Neural cell (in vitro differentiated cells): Measurements from ENCODE around the gene ZNF778. TPM values are rescaled to one million over a fixed set of nuclear protein-coding genes. Genes with fewer than 3 reads are reported as not detected.

Experiments used
- H2AFZ ChIP-seq: fragments of 200-600, 300-800 bp; sonication (generic), shearing (Covaris generic); 2 replicates; pipeline ENCODE4 v1.6.0; 2014; ENCODE audit warnings: low read depth, mild to moderate bottlenecking, antibody characterized with exemption, low read length, moderate library complexity
- H3F3A ChIP-seq: fragments of 200-600 bp; shearing (Covaris generic); 2 replicates; pipeline ENCODE4 v1.6.1; 2016; ENCODE audit warnings: mild to moderate bottlenecking, moderate library complexity, mixed read lengths, antibody characterized with exemption, low read length; ENCODE audit not compliant: insufficient read depth, poor library complexity, severe bottlenecking
- H3K27ac ChIP-seq: fragments of 200-600, 300-800 bp; sonication (generic), shearing (Covaris generic); 2 replicates; pipeline ENCODE4 v1.5.1; 2014; ENCODE audit warnings: mild to moderate bottlenecking, low read length, moderate library complexity
- H3K27me3 ChIP-seq: fragments of 300-800, 200-600 bp; sonication (generic), shearing (Covaris generic); 2 replicates; pipeline ENCODE4 v1.6.0; 2014; ENCODE audit warnings: mild to moderate bottlenecking, low read depth, low read length, moderate library complexity; ENCODE audit not compliant: insufficient read depth
- H3K36me3 ChIP-seq: fragments of 300-800, 200-600 bp; sonication (generic), shearing (Covaris generic); 2 replicates; pipeline ENCODE4 v1.5.1; 2014; ENCODE audit warnings: mild to moderate bottlenecking, antibody characterized with exemption, low read length, moderate library complexity; ENCODE audit not compliant: insufficient read depth
- H3K4me2 ChIP-seq: fragments of 300-800, 200-600 bp; sonication (generic), shearing (Covaris generic); 2 replicates; pipeline ENCODE4 v1.6.0; 2014; ENCODE audit warnings: mild to moderate bottlenecking, low read length
- H3K4me3 ChIP-seq: fragments of 300-800, 200-600 bp; sonication (generic), shearing (Covaris generic); 2 replicates; pipeline ENCODE4 v1.5.1; 2014; ENCODE audit warnings: mild to moderate bottlenecking, low read length, moderate library complexity
- H3K79me2 ChIP-seq: fragments of 200-600 bp; shearing (Covaris generic); replicated peaks from 2 replicates; pipeline ENCODE4 v1.6.0; 2014; ENCODE audit warnings: mild to moderate bottlenecking, low read length, moderate library complexity; ENCODE audit not compliant: insufficient read depth
- H3K9ac ChIP-seq: fragments of 300-800, 200-600 bp; sonication (generic), shearing (Covaris generic); 2 replicates; pipeline ENCODE4 v1.6.1; 2016; ENCODE audit warnings: mild to moderate bottlenecking, low read length, mixed read lengths
- H3K9me2 ChIP-seq: fragments of 200-600 bp; shearing (Covaris generic); 2 replicates; pipeline ENCODE4 v1.6.1; 2016; ENCODE audit warnings: mild to moderate bottlenecking, low read length, mixed read lengths; ENCODE audit not compliant: insufficient read depth
- H3K9me3 ChIP-seq: fragments of 200-600, 300-800 bp; sonication (generic), shearing (Covaris generic); 2 replicates; pipeline ENCODE4 v1.6.1; 2016; ENCODE audit warnings: mild to moderate bottlenecking, mixed run types, low read length, moderate library complexity, mixed read lengths
- H4K20me1 ChIP-seq: fragments of 200-600 bp; shearing (Covaris generic); 2 replicates; pipeline ENCODE4 v1.6.1; 2016; ENCODE audit warnings: mild to moderate bottlenecking, mixed run types; ENCODE audit not compliant: insufficient read depth
- CTCF ChIP-seq: fragments of 450-650 bp; IDR thresholded peaks from 2 replicates; pipeline ENCODE4 v1.5.1; 2014; ENCODE audit warnings: antibody characterized with exemption, mild to moderate bottlenecking, moderate library complexity; ENCODE audit not compliant: poor library complexity, severe bottlenecking
- EP300 ChIP-seq: fragments of 450-650 bp; conservative IDR thresholded peaks from 2 replicates; pipeline ENCODE4 v1.6.1; 2014; ENCODE audit warnings: antibody characterized with exemption, mild to moderate bottlenecking, moderate library complexity; ENCODE audit not compliant: poor library complexity, severe bottlenecking
- EZH2 ChIP-seq: fragments of 200-600, 300-800 bp; shearing (Covaris generic), sonication (generic); IDR thresholded peaks from 2 replicates; pipeline ENCODE4 v1.6.1; 2014; ENCODE audit warnings: antibody characterized with exemption, low read length, borderline replicate concordance, mild to moderate bottlenecking; ENCODE audit not compliant: insufficient read depth, poor library complexity, severe bottlenecking
- MXI1 ChIP-seq: fragments of 450-650 bp; conservative IDR thresholded peaks from 2 replicates; pipeline ENCODE4 v1.6.1; 2014; ENCODE audit warnings: antibody characterized with exemption, mild to moderate bottlenecking; ENCODE audit not compliant: poor library complexity, severe bottlenecking
- POLR2AphosphoS5 ChIP-seq: IDR thresholded peaks from 2 replicates; pipeline ENCODE4 v1.6.1; 2012
- RAD21 ChIP-seq: fragments of 450-650 bp; conservative IDR thresholded peaks from 2 replicates; pipeline ENCODE4 v1.6.1; 2014; ENCODE audit warnings: antibody characterized with exemption, mild to moderate bottlenecking, moderate library complexity
- REST ChIP-seq: IDR thresholded peaks from 2 replicates; pipeline ENCODE4 v1.6.1; 2012; ENCODE audit warnings: borderline replicate concordance
- SMC3 ChIP-seq: fragments of 450-650 bp; conservative IDR thresholded peaks from 2 replicates; pipeline ENCODE4 v1.6.1; 2014; ENCODE audit warnings: antibody characterized with exemption, mild to moderate bottlenecking, moderate library complexity; ENCODE audit not compliant: poor library complexity
- TAF1 ChIP-seq: IDR thresholded peaks from 2 replicates; pipeline ENCODE4 v1.6.1; 2012; ENCODE audit warnings: low read depth
- polyA plus RNA-seq: library from polyadenylated mRNA; depleted of rRNA; stranded (reverse); fragments of >200 nt; gene quantifications from 2 replicates; pipeline ENCODE4 v1.2.3, GENCODE V29; 2014

ZNF778 gene
- polyA plus RNA-seq, 1 donor from 2014 or later, result 14.7 TPM

- TF ChIP-seq SMC3 (no peak), REST (no peak), EZH2 (no peak), EP300 (no peak), CTCF (no peak), POLR2AphosphoS5 (no peak)
- no peak overlapping the region for H3K27ac ChIP-seq
- H3K4me2 ChIP-seq, result no peak overlapping the region
- H3K9me2 ChIP-seq, result no peaks in the 10 kb centered on the region
- no peaks in the 10 kb centered on the region for H4K20me1 ChIP-seq
- H3K79me2 ChIP-seq, result no peaks in the 10 kb centered on the region
- no peaks in the 10 kb centered on the region for H3K9me3 ChIP-seq
- H3K9ac ChIP-seq, result no peak overlapping the region
- H3K27me3 ChIP-seq, result no peaks in the 10 kb centered on the region
- H3K4me3 ChIP-seq, result no peak overlapping the region
- H3F3A ChIP-seq, result no peaks in the 10 kb centered on the region
- no peak overlapping the region for H2AFZ ChIP-seq
- peaks cover 5% of the 10 kb centered on the region for H3K36me3 ChIP-seq
Measured at GRCh38 chr16:89275837-89276720, 58.6 kb downstream of the ZNF778 start.

GRCh38 chr16:89277049-89277448 is 59.5 kb downstream of the ZNF778 start:
- Histone ChIP-seq H3K27ac (no peak overlapping the region), H3K9me3 (no peaks in the 10 kb centered on the region), H3K27me3 (no peaks in the 10 kb centered on the region), H3K79me2 (no peaks in the 10 kb centered on the region), H3K4me3 (no peak overlapping the region), H3K9ac (no peak overlapping the region), H2AFZ (no peak overlapping the region), H3F3A (no peaks in the 10 kb centered on the region), H4K20me1 (no peaks in the 10 kb centered on the region), H3K9me2 (no peaks in the 10 kb centered on the region), H3K4me2 (no peak overlapping the region), H3K36me3 (peaks cover 5% of the 10 kb centered on the region)
- TF ChIP-seq POLR2AphosphoS5 (no peak), CTCF (no peak), MXI1 (no peak), TAF1 (no peak), EZH2 (no peak), EP300 (no peak), REST (no peak), SMC3 (no peak), RAD21 (no peak)
